LNCaP clone FGC (cell line): Measurements from ENCODE around the gene NPBWR2.

ENCODE experiments used
- DNase-seq: peaks from one replicate; pipeline ENCODE4 v3.0.0-alpha.2; 2011; ENCODE audit warnings: low read depth
- H3K4me3 ChIP-seq: 2 replicates; pipeline ENCODE4 v1.5.1; 2011; ENCODE audit warnings: mild to moderate bottlenecking, low read depth, low read length, control low read depth
- TF ChIP-seq, protein P1 (sequence below): IDR thresholded peaks from 2 replicates; pipeline ENCODE4 v1.5.1; 2012; ENCODE audit warnings: mild to moderate bottlenecking; ENCODE audit not compliant: control insufficient read depth, insufficient read depth; ENCODE audit errors: extremely low read depth

NPBWR2 gene

DNA sequence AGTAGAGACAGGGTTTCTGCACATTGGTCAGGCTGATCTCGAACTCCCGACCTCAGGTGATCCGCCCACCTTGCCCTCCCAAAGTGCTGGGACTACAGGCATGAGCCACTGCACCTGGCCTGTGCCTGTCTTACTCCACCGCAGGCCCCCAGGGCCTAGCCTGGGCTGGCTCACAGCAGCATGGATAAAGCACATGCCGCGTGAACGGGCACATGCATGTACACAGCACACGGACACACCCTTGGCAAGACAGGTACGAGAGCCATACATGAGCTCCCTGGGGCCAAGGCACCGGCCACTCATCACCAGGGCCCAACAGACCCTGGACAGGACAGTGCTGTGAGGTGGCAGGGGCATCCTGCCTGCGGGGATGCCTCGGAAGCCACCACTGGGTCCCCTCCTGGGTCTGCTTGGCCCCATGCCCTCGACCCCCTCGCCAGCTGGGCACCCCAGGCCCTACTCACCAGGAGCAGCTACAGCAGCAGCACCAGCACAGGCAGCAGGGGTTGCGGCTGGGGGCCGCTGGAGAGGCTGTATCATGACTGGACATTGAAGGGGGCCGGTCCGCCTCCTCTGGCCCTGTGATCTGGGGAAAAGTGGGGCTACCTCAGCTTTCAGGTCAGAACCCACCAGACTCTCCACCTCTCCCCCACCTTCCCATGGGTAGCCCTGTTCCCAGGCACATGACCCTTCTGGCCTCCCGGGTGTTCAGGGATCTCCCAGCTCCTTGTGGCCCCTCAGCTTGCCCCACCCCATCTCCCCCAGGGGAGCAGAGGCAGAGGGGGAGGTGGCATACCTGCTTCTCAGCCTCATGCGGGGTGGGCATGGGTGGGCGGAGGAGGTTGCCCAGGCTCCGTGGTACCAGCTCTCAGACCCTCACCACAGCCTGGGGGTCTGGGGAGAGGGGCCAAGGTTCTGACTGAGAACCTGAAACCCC is 31.0 kb downstream of the NPBWR2 start:
- DNase-seq, result no peak
- H3K4me3 ChIP-seq, result no peak overlapping the region
- TF ChIP-seq, protein P1, sequence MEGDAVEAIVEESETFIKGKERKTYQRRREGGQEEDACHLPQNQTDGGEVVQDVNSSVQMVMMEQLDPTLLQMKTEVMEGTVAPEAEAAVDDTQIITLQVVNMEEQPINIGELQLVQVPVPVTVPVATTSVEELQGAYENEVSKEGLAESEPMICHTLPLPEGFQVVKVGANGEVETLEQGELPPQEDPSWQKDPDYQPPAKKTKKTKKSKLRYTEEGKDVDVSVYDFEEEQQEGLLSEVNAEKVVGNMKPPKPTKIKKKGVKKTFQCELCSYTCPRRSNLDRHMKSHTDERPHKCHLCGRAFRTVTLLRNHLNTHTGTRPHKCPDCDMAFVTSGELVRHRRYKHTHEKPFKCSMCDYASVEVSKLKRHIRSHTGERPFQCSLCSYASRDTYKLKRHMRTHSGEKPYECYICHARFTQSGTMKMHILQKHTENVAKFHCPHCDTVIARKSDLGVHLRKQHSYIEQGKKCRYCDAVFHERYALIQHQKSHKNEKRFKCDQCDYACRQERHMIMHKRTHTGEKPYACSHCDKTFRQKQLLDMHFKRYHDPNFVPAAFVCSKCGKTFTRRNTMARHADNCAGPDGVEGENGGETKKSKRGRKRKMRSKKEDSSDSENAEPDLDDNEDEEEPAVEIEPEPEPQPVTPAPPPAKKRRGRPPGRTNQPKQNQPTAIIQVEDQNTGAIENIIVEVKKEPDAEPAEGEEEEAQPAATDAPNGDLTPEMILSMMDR, result no peak

DNA sequence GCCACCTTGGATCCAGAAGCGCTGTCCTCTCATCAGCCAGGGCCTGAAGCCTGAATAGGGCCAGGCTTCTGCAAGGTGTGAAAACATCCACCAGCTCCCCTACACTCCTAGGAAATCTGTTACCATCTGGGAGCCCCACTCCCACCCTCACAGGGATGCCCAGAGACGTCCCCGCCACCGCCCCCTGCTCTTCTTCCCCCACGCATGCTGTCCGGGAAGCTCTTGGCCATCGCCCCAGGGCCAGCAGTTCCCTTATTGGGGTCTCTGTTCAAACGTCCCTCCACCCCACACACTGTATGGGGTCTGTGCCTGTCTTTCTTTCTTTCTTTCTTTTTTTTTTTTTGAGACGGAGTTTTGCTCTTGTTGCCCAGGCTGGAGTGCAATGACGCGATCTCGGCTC is 31.8 kb downstream of the NPBWR2 start:
- no peak overlapping the region for H3K4me3 ChIP-seq

DNA sequence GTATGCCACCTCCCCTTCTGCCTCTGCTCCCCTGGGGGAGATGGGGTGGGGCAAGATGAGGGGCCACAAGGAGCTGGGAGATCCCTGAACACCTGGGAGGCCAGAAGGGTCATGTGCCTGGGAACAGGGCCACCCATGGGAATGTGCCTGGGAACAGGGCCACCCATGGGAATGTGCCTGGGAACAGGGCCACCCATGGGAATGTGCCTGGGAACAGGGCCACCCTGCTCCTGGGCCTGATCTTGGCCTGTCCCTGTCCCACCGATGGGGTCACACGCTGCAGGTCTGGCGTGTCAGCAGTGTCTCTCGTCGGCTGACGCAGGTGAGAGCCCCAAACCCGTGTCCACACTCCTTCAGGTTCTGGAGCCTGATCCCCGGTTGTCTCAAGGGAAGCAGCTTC is 32.4 kb downstream of the NPBWR2 start:
- DNase-seq, result no peak
- H3K4me3 ChIP-seq, result no peak overlapping the region
- TF ChIP-seq, protein P1, result no peak

More for the DNA sequence above, 31.8 kb downstream of the NPBWR2 start:
- DNase-seq, result no peak
- TF ChIP-seq, protein P1, result no peak

DNA sequence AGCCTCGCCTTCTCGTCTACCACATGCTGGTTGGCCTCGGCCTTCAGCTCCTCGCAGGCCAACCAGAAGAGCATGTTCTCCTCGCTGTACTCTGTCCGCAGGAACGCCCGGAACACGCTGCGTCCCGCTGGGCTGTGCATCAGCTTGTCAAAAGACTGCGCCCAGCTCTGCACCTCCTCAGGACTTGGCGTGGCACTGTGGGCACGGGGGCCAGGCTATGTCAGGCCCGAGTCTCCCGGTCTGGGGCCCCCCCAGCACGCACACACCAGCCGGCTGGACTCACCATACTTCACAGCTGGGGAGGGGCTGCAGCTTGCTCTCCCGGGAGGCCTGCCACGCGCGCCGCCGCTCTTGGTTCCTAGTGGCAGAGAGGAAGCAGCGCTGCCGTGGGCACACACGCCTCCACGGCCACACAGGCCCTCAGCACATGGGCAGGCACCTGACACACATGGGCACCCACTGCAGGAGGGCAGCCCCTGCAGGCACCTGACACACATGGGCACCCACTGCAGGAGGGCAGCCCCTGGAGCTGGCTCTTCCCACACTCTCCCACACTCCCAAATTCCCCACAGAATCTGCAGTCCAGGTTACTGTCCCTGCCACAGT is 33.1 kb downstream of the NPBWR2 start:
- H3K4me3 ChIP-seq, result no peak overlapping the region
- DNase-seq, result no peak
- TF ChIP-seq, protein P1, result no peak

DNA sequence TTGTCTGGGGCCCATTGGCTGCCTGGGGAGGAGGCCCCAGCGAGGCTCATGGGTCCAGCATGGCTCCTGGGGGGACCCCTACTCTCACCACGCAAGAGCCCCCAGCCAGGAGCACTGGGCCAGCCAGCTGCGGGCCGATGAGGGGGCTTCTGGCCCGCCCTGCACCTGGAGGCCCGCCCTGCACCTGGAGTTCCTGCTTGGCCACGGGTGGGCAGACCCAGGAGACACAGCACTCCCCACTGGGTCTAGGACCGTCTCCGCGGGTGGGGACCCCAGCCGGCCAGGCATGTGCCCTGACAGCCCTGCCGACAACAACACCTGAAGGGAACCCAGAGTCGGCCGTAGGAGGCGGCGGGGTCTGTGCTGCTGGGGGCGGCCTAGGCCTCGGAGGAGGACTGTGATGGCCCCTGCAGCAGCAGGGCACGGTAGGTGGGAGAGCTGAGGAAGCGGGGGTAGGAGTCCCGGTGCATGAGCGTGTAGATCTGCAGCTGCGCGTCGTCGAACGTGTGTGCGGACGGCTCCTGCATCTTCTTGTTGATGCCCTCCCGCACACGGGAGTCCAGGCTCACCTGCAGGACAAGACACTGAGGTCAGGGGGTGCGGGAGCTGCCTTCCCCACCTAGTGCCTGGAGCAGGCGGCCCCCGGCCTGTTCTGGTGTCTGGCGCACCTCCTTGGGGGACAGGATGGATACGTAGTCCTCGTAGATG is 33.7 kb downstream of the NPBWR2 start:
- TF ChIP-seq, protein P1, result no peak
- no peak overlapping the region for H3K4me3 ChIP-seq
- no peak for DNase-seq

DNA sequence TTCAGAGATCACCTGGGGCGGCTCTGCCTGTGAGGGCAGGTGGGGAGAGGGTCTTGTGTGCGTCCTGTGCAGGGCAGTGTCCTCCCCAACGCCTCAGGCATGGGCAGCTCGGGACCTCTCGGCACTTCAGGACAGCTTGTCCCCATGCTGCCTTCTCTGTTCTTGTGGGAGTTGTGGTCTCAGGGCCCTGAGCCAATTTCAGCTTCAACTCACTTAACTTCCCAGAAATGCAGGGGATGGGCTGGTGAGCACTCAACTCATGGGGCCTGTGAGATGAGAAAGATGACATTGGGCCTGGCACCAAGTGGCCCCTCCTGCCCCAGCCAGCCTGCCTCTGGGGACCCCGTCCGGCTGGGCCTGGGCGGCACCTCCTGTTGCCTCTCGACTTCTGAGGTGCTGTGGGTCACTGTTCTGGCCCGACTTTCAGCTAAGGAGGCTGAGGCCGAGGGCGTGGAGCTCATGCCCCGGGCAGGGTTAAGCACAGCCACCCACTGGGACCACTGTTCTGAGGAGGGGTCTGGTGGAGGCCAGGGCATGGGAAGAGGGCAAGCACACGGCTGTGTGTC is 34.8 kb downstream of the NPBWR2 start:
- TF ChIP-seq, protein P1, result no peak
- no peak overlapping the region for H3K4me3 ChIP-seq
- no peak for DNase-seq
